ENCODE measurements around the gene RUNX3. TPM values are rescaled to one million over a fixed set of nuclear protein-coding genes. Genes with fewer than 3 reads are reported as not detected.

Gene RUNX3
- polyA plus RNA-seq, 1 donor: 4.8 TPM

- Histone ChIP-seq H3K27ac (ENCODE audit: low read length) (no peak overlapping the region), H3K9me3 (ENCODE audit: control insufficient read depth, low read depth, low read length) (no peaks in the 10 kb centered on the region), H3K4me1 (ENCODE audit: control insufficient read depth, insufficient read depth, low read length) (no peaks in the 10 kb centered on the region), H3K27me3 (ENCODE audit: control insufficient read depth, insufficient read depth, low read length) (no peaks in the 10 kb centered on the region), H3K4me3 (ENCODE audit: low read length) (no peak overlapping the region), H3K36me3 (ENCODE audit: control insufficient read depth, insufficient read depth, low read length) (no peaks in the 10 kb centered on the region)
- no CpG with 5 or more reads among the region's 8 CpGs for WGBS (ENCODE audit: insufficient coverage, low lambda C conversion rate)
- no peak for DNase-seq
Observed at GRCh38 chr1:24955779-24956365, 25.8 kb upstream of the RUNX3 start.

DNA sequence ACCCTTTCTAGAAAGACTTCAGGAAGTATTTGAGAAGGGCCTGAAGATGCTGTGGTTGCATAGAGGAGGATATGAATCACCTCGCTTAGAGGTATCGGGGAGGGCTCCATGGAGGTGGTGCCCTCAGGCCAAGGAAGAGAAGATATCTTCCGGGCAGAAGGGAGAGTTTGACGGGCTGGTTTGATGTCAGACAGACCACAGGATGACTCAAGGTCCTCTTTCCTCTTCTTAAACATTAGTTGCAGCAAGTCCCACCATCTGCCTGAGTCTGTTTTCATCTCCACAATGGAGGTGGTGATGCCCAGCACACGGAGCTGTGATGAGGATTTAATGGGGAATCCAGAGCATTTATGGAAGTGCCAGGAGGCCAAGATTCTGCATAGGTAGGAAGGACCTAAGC, 25.1 kb upstream of the RUNX3 start:
- Histone ChIP-seq H3K9me3 (ENCODE audit: control insufficient read depth, low read depth, low read length) (no peaks in the 10 kb centered on the region), H3K27me3 (ENCODE audit: control insufficient read depth, insufficient read depth, low read length) (no peaks in the 10 kb centered on the region), H3K27ac (ENCODE audit: low read length) (no peak overlapping the region), H3K4me3 (ENCODE audit: low read length) (no peak overlapping the region), H3K36me3 (ENCODE audit: control insufficient read depth, insufficient read depth, low read length) (no peaks in the 10 kb centered on the region), H3K4me1 (ENCODE audit: control insufficient read depth, insufficient read depth, low read length) (no peaks in the 10 kb centered on the region)
- no CpG with 5 or more reads among the region's 5 CpGs for WGBS (ENCODE audit: insufficient coverage, low lambda C conversion rate)
- DNase-seq: no peak

DNA sequence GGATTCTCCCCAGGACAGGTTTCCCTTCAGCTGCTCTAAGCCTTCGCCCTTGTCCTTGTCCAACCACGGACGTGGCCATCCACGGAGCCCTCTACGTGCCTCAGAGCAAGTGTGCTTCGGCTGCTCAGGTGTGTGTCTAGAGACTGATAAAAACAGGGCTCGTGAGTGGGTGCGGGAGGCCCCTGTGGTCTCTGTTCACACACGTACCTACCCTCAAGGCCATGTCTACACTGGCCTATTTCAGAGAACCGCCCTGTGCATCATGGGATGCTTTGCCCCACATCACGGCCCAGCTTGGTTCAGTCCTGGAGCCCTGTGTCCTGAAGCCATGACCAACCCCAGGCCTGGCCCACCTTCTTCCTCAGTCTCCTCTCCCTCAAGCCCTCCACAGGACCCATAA, 24.6 kb upstream of the RUNX3 start:
- no CpG with 5 or more reads among the region's 11 CpGs for whole genome bisulfite sequencing (ENCODE audit: insufficient coverage, low lambda C conversion rate)
- H3K27ac ChIP-seq (ENCODE audit: low read length): no peak overlapping the region
- no peaks in the 10 kb centered on the region for H3K27me3 ChIP-seq (ENCODE audit: control insufficient read depth, insufficient read depth, low read length)
- H3K9me3 ChIP-seq (ENCODE audit: control insufficient read depth, low read depth, low read length): no peaks in the 10 kb centered on the region
- DNase-seq: no peak
- H3K4me3 ChIP-seq (ENCODE audit: low read length): no peak overlapping the region
- no peaks in the 10 kb centered on the region for H3K4me1 ChIP-seq (ENCODE audit: control insufficient read depth, insufficient read depth, low read length)
- H3K36me3 ChIP-seq (ENCODE audit: control insufficient read depth, insufficient read depth, low read length): no peaks in the 10 kb centered on the region

DNA sequence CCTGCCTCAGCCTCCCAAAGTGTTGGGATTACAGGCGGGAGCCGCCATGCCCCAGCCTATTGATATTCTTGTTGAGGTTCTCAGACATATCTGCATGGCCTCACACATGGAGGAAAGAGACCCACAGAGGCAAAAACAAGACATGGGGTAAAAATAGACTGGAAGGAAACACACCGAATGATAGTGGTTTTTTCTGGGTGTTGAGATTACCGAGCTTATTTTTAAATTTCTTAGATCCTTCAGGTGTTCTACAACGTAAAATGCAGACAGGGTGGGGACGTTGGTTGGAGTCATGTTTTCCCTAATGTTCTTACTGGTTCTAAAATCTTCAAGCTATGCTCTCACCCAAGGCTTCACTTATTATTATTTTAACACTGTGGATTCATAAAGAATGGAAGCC, 23.9 kb upstream of the RUNX3 start:
- Histone ChIP-seq H3K36me3 (ENCODE audit: control insufficient read depth, insufficient read depth, low read length) (no peaks in the 10 kb centered on the region), H3K9me3 (ENCODE audit: control insufficient read depth, low read depth, low read length) (no peaks in the 10 kb centered on the region), H3K27me3 (ENCODE audit: control insufficient read depth, insufficient read depth, low read length) (no peaks in the 10 kb centered on the region), H3K4me1 (ENCODE audit: control insufficient read depth, insufficient read depth, low read length) (no peaks in the 10 kb centered on the region), H3K4me3 (ENCODE audit: low read length) (no peak overlapping the region), H3K27ac (ENCODE audit: low read length) (no peak overlapping the region)
- no CpG with 5 or more reads among the region's 6 CpGs for WGBS (ENCODE audit: insufficient coverage, low lambda C conversion rate)
- DNase-seq: no peak

DNA sequence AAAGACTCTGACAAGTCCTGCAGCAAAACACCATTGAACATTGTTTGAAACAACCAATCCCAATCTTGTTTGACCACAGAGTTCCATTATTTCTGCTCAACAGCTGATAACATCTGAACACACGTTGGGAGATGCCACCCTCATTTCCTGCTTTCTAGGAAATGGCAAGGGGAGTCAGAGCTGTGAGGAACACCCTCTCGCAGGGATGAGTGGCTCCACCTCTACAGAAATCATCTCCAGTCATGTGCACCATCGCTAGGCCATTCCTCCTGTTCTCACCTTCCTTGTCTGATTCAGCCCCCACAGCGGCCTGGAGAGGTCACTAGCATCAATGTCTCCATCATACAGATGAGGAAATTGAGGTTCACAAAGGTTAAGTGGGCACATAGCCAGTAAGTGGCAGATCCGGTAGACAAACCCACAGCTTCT, 22.4 kb upstream of the RUNX3 start:
- no peaks in the 10 kb centered on the region for H3K9me3 ChIP-seq (ENCODE audit: control insufficient read depth, low read depth, low read length)
- no peak overlapping the region for H3K27ac ChIP-seq (ENCODE audit: low read length)
- no peak overlapping the region for H3K4me3 ChIP-seq (ENCODE audit: low read length)
- no peaks in the 10 kb centered on the region for H3K36me3 ChIP-seq (ENCODE audit: control insufficient read depth, insufficient read depth, low read length)
- no peak for DNase-seq
- no CpG with 5 or more reads among the region's 5 CpGs for WGBS (ENCODE audit: insufficient coverage, low lambda C conversion rate)
- no peaks in the 10 kb centered on the region for H3K27me3 ChIP-seq (ENCODE audit: control insufficient read depth, insufficient read depth, low read length)
- H3K4me1 ChIP-seq (ENCODE audit: control insufficient read depth, insufficient read depth, low read length): no peaks in the 10 kb centered on the region

GRCh38 chr1:24951810-24952412, 21.8 kb upstream of the RUNX3 start:
- H3K4me1 ChIP-seq (ENCODE audit: control insufficient read depth, insufficient read depth, low read length): no peaks in the 10 kb centered on the region
- no peaks in the 10 kb centered on the region for H3K9me3 ChIP-seq (ENCODE audit: control insufficient read depth, low read depth, low read length)
- H3K36me3 ChIP-seq (ENCODE audit: control insufficient read depth, insufficient read depth, low read length): no peaks in the 10 kb centered on the region
- 64% methylated on average over 1 of the region's 2 CpGs for WGBS (ENCODE audit: insufficient coverage, low lambda C conversion rate)
- H3K4me3 ChIP-seq (ENCODE audit: low read length): no peak overlapping the region
- no peak for DNase-seq
- no peaks in the 10 kb centered on the region for H3K27me3 ChIP-seq (ENCODE audit: control insufficient read depth, insufficient read depth, low read length)
- no peak overlapping the region for H3K27ac ChIP-seq (ENCODE audit: low read length)

- Histone ChIP-seq H3K36me3 (ENCODE audit: control insufficient read depth, insufficient read depth, low read length) (no peaks in the 10 kb centered on the region), H3K9me3 (ENCODE audit: control insufficient read depth, low read depth, low read length) (no peaks in the 10 kb centered on the region), H3K4me1 (ENCODE audit: control insufficient read depth, insufficient read depth, low read length) (no peaks in the 10 kb centered on the region), H3K27me3 (ENCODE audit: control insufficient read depth, insufficient read depth, low read length) (no peaks in the 10 kb centered on the region), H3K27ac (ENCODE audit: low read length) (no peak overlapping the region), H3K4me3 (ENCODE audit: low read length) (no peak overlapping the region)
- no peak for DNase-seq
- 100% methylated on average over 1 of the region's 6 CpGs for WGBS (ENCODE audit: insufficient coverage, low lambda C conversion rate)
Observed at GRCh38 chr1:24951337-24951736, 21.3 kb upstream of the RUNX3 start.

GRCh38 chr1:24949331-24949881, 19.3 kb upstream of the RUNX3 start:
- Histone ChIP-seq H3K27me3 (ENCODE audit: control insufficient read depth, insufficient read depth, low read length) (no peaks in the 10 kb centered on the region), H3K27ac (ENCODE audit: low read length) (no peak overlapping the region), H3K9me3 (ENCODE audit: control insufficient read depth, low read depth, low read length) (no peaks in the 10 kb centered on the region), H3K36me3 (ENCODE audit: control insufficient read depth, insufficient read depth, low read length) (no peaks in the 10 kb centered on the region), H3K4me3 (ENCODE audit: low read length) (no peak overlapping the region), H3K4me1 (ENCODE audit: control insufficient read depth, insufficient read depth, low read length) (no peaks in the 10 kb centered on the region)
- WGBS (ENCODE audit: insufficient coverage, low lambda C conversion rate): no CpG with 5 or more reads among the region's 12 CpGs
- no peak for DNase-seq

- no peak for DNase-seq
- Histone ChIP-seq H3K4me1 (ENCODE audit: control insufficient read depth, insufficient read depth, low read length) (no peaks in the 10 kb centered on the region), H3K4me3 (ENCODE audit: low read length) (no peak overlapping the region), H3K27me3 (ENCODE audit: control insufficient read depth, insufficient read depth, low read length) (no peaks in the 10 kb centered on the region), H3K36me3 (ENCODE audit: control insufficient read depth, insufficient read depth, low read length) (no peaks in the 10 kb centered on the region), H3K9me3 (ENCODE audit: control insufficient read depth, low read depth, low read length) (no peaks in the 10 kb centered on the region), H3K27ac (ENCODE audit: low read length) (no peak overlapping the region)
- no CpG with 5 or more reads among the region's 9 CpGs for WGBS (ENCODE audit: insufficient coverage, low lambda C conversion rate)
Observed at GRCh38 chr1:24948079-24948827, 18.2 kb upstream of the RUNX3 start.

GRCh38 chr1:24946861-24947658, 17.0 kb upstream of the RUNX3 start:
- no peak for DNase-seq
- Histone ChIP-seq H3K4me3 (ENCODE audit: low read length) (no peak overlapping the region), H3K9me3 (ENCODE audit: control insufficient read depth, low read depth, low read length) (no peaks in the 10 kb centered on the region), H3K27ac (ENCODE audit: low read length) (no peak overlapping the region), H3K27me3 (ENCODE audit: control insufficient read depth, insufficient read depth, low read length) (no peaks in the 10 kb centered on the region), H3K4me1 (ENCODE audit: control insufficient read depth, insufficient read depth, low read length) (no peaks in the 10 kb centered on the region), H3K36me3 (ENCODE audit: control insufficient read depth, insufficient read depth, low read length) (no peaks in the 10 kb centered on the region)
- no CpG with 5 or more reads among the region's 13 CpGs for WGBS (ENCODE audit: insufficient coverage, low lambda C conversion rate)

All from large intestine (tissue), 3 donors.